ENCODE data around the gene CMTM1.

Gene CMTM1, protein sequence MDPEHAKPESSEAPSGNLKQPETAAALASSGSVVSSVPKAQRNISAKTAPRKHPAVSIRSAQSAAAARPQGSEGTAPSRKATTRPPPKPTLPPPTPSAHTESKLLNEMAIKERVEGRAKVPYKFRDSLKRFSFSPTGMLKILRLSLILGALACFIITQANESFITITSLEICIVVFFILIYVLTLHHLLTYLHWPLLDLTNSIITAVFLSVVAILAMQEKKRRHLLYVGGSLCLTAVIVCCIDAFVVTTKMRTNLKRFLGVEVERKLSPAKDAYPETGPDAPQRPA

GRCh38 chr16:66566051-66566901, at the start of gene CMTM1:
TSS of gene CMTM1 (plus strand) at chr16:66566439. CDS start at chr16:66566514, 75 bp downstream.
- no peak for DNase-seq (ENCODE audit: low spot score)

DNA sequence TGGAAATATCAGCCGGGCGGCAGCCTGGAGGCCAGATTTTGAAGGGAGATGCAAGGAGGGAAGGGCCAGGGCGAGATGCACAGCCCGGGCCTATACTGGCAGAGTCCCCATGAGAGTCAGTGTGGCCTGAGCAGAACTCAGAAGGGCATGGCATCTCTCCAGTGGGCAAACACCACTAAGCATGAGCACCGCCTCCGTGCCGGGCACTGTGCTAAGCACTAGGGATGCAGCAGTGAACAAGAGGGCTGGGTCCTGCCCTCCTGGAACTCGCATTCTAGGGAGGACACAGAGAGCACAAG, 49.8 kb upstream of the CMTM1 start:
- DNase-seq (ENCODE audit: low spot score), result peak; percentile 24

DNA sequence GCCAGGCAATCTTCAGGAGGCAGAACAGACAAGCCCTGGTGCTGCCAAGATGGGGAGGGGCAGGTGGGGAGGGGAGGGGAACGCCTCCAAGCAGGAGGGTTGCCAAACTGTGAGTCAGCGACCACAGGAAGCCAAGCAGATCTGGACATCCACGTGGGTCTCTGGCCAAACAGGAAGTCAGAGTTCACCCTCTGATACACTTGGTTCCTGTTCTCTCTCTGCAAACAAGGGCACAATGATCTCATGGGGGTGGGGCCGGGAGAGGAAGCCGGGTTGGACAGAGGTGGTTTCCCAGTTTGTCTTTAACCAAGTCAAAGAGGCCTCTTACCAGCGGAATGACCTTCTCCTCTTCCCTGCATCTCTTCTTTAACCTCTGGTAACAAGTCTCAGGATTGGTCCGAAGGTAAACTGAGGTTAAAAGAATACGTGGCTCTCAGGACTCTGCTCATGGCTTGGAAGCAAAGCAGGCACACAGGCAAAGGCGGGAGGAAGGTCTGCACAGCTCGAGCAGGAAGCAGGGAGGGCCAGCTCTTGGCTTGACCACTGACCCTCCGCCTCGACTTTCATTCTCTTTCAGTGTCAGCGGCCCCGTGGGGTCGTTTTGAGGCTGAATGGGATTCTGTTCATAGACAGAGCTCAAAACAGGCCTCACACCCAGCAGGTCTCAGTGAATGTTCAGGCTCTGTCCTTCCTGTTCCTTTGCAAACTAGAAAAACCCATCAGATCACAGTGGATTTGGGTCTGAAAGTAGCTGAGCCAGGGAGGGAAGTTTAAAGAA, 49.2 kb upstream of the CMTM1 start:
- DNase-seq (ENCODE audit: low spot score), result peak; percentile 98

- DNase-seq (ENCODE audit: low spot score), result no peak
Measured at GRCh38 chr16:66517586-66518263, 48.5 kb upstream of the CMTM1 start.

GRCh38 chr16:66519482-66520373, 46.5 kb upstream of the CMTM1 start:
- no peak for DNase-seq (ENCODE audit: low spot score)

DNA sequence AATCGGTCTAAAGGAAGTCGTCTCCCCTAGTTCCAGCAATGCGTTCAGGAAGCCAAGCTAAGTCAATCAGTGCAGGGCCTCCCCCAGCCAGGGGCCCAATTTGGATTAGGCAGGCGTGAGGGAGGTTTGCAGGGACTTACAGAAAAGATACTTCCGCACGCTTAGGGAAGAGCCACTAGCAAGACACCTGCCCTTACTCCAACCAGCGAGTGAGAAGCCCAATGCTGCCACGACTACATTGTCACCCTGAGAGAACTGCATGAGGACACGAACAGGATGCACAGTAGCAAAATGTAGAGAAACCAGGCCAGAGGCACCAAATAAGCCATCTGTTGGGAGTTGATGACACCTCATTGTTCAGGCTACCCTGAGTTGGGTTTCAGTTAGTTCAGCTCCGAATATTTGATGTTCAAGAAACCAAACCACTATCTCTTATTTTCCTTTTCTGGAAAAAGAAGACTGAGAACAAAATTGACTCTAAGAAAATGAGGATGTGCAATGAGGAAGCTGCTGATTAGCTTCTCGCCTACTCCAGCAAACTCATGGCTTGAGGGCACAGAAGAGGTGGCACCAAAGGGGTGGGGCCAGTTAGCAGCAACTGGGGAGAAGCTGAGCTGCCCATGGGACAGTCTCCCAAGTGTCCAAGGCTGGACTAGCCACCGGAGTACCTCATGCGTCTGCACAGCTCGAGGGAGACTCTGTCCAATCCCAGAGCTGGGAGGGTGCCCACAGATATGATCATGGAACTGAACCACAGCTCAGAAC, 45.7 kb upstream of the CMTM1 start:
- no peak for DNase-seq (ENCODE audit: low spot score)

- no peak for DNase-seq (ENCODE audit: low spot score)
Measured at GRCh38 chr16:66521252-66521713, 45.0 kb upstream of the CMTM1 start.

DNA sequence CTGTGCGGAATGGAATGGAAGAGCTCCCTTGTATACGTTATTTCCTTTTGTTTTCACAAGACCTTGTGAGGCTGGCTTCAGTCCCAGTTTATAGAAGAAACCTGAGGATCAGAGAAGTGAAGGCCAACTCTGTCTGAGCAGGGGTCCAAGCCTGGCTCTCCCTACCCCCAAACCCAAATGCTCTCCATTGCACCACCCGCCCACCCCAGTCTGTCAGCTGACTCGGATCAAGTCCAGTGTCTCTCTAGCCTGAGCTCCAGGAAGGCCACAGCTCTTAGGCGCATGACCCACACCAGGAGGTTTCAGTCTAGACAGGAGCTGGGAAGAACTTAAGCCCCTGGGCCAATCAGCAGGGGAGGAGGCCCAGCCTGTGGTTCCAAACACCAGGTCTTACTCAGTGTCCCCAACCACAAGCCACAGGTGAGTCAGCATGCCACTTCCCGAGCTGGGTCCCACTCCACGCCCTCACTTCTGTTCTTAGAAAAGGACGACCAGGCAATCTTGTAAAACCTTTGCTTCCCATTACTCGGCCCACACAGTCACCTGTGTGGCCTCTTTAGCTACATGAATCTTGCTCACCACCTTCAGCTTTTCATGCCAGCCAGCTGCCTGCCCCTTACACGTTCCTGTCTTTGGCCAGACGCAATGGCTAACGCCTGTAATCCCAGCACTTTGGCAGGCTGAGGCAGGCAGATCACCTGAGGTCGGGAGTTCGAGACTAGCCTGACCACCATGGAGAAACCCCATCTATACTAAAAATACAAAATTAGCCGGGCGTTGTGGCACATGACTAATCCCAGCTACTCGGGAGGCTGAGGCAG, 44.1 kb upstream of the CMTM1 start:
- DNase-seq (ENCODE audit: low spot score), result peak; percentile 47

GRCh38 chr16:66522816-66523590, 43.2 kb upstream of the CMTM1 start:
- no peak for DNase-seq (ENCODE audit: low spot score)

DNA sequence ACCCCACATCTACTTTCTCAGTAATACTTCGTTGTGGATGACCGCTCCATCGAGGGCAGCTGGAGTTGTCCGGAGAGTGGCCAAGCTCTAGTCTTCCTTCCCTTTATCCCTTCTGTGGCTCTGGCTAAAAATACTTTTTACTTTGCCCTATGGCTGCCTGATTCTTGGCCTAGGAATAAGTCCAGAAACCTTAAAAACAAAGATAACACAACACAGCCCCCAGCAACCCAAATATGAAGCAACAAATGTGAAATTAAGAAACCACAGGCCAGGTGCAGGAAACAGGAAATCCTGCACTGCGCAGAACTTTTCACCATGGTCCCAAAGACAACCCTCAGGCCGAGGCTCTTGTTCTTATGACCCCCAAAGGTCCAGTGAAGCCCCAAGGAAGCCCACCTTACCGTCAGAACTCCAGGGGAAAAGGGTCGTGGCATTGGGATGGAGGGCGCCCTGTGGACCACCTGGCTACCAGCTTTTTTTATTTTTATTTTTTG, 42.3 kb upstream of the CMTM1 start:
- DNase-seq (ENCODE audit: low spot score), result no peak

GRCh38 chr16:66524601-66525164, 41.6 kb upstream of the CMTM1 start:
- DNase-seq (ENCODE audit: low spot score), result no peak

- DNase-seq (ENCODE audit: low spot score), result peak; percentile 34
Measured at GRCh38 chr16:66525396-66526180, 40.7 kb upstream of the CMTM1 start.

DNA sequence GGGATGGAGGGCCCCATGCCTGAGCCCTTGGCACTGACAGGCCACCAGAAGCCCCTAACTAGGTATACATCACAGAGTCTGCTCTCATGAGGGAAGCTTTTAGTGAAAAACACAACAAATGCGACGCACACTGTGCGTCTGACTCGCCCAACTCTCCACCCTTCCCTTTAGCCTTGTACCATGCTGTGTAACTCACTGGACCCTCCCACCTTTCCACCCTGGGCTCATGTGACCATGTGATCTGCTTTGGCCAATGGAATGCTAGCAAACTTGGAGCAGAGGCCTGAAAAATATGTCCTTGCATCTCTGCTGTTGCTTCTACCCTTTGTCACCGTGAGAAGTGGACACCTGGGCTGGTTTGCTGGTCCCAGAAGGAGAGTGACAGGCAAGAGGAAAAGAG, 37.9 kb upstream of the CMTM1 start:
- no peak for DNase-seq (ENCODE audit: low spot score)

DNA sequence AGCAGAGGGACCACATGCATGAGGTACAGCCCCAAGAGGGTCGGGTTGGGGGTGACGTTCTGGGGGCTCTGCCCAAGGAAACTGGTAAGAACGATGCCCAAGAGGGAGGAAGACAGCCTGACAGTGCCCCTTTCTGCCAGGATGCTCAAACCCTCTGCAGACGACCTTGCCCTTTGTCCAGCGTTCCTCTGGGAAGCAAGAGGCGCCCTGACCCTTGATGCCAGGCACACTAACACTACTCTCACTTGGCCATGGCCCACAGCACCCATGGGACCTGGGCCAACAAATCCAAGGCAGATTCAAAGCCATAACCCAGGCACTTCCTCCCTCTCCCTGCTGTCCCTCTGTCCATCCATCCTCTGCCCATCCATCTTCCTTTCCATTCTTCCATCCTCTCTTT, 36.8 kb upstream of the CMTM1 start:
- no peak for DNase-seq (ENCODE audit: low spot score)

DNA sequence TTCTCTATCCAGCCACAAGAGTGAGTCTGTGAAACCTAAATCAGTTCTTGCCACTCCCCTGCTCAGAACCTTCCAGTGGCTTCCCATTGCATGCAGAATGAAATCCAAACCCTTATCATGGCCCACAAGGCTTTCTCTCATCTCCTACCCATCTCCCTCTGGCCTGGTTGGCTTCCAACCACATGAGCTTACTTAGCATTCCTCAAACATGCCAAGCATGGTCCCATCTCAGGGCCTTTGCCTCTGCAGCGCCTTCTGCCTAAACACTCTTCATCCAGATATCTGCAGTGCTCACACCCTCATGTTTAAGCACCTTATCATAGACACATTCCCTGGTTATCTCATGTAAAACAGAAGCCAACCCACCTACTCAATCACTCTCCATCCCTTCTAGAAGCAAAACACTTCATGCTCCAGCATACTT, 31.9 kb upstream of the CMTM1 start:
- no peak for DNase-seq (ENCODE audit: low spot score)

DNA sequence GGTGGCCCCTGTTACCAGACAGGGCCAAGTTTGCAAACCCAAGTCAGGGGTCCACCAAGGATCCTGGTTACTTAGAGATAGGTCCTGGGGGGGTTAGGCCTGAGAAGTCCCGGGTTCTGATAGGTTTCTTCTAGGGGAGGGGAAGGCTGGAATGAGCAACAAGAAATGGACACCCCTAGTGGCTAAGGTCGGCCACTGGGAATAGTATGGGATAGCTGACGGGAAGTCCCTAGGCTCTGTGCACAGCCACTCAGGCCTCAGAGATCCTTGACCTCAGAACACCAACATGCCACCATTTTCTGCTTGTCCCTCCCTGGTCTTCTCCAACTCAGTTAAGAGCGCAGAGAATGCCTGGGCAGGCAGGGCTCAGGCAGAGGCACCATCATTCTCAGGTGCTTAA, 29.7 kb upstream of the CMTM1 start:
- DNase-seq (ENCODE audit: low spot score), result no peak

GRCh38 chr16:66537236-66537635, 29.0 kb upstream of the CMTM1 start:
- no peak for DNase-seq (ENCODE audit: low spot score)

Measured in AG08395 (cell line).